ENCODE measurements around the gene ROBO4. TPM values are rescaled to one million over a fixed set of nuclear protein-coding genes. Genes with fewer than 3 reads are reported as not detected.

The ROBO4 gene
- total RNA-seq (2014; rRNA removed) = 23.4 and 26.9 TPM in 2 replicates
- 13.4 TPM for polyA plus RNA-seq (2012)

DNA sequence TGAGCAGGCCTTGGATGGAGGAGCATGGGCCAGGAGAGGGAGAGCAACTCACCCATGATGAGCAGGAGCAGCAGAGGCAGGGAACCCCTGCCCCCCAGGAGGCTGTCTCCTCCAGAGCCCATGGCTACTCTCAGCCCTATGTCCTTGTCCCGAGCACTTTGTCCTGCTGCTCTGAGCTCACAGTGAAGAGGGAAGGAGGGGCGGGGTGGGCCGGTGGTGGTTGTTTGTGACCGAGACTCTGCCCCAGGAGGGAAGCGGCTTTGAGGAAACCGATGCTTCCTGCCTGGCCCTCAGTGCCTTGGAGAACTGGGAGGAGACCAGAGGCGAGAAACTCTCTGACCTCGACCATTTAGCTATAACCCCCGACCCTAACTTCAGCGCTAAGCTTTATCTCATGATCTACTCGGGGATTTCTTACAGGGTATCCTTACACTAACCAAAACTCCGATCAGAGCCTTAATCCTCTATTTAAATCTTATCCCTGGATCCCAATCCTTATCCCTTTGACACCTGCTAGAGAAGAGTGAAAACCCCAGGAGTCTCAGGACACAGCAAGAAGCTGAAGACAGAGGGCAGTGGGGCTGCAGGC lies at the start of gene ROBO4:
TSS of gene ROBO4 (minus strand) at position 192 of the 589 bp plus-strand sequence. CDS start at position 122, 70 bp downstream.
- peak; percentile 30 for DNase-seq (ENCODE audit: low read depth)

DNA sequence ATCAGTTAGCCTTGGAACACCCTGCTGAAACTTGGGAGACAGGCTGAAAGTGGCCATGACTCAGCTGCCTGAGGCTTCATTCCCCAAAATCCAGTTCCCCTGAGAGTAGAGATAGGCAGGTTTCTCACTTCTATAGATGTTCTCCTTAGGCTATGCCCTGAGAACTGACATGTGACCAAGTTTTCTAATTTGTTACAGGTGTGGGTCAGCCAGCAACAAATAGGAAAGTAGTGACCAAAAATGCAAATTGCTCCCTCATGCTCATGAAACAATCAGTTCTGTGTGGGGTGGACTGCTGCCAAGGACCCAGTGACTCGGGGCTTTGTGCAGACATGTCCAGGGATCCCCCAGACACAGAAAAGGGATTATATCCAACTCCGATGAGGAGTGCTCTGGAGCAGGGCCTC lies 49.1 kb upstream of the ROBO4 start:
- peak; percentile 37 for DNase-seq (ENCODE audit: low read depth)

DNA sequence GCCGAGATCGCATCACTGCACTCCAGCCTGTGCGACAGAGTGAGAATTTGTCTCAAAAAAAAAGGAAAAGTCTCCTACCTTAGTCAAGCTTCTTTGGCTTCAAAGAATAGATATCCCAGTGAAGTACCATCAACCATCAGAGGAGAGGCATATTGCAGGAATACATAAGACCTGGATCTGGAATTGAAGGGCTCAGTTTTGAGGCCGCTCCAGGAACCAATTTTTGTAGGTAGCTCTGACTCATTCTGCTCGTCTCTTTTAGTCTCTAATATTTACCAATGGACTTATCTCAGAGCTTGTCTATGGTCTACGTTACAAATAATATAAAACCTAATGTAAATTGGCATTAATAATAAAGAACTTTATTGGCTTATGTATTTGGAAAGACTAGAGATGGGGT lies 48.2 kb upstream of the ROBO4 start:
- no peak for DNase-seq (ENCODE audit: low read depth)

DNA sequence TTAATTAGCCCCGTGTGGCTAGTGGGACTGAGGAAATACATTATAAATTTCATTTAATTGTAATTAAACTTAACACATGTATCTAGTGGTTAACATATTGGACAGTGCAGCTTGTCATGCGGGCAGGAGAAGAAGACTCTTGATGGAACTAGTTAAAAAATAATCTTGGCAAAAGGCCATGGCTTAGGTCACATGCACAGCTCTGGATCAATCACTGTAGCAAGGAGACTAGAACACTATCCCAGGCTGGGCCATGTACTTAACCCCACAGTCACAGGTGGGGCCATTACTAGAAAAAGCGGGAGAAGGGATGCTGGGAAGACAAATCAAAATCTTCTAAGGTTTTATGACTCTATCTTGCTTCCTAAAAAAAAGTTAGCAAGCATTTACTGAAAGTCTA lies 46.9 kb upstream of the ROBO4 start:
- no peak for DNase-seq (ENCODE audit: low read depth)

DNA sequence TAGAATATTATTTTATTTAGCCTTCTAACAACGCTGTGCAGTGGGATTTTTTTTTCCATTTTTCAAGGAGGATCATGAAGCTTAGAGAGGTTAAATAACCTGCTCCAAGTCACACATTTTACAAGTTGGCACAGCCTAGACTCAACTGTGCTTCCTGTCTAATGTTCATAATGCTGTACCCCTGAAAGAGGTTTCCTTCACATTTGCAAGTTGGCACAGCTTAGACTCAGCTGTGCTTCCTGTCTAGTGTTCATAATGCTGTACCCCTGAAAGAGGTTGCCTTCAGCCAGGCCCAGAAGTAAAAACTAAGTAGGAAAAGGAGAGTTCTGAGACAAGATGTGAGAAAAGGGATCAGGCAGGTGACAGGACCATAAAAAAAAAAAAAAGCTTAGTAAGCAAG lies 46.1 kb upstream of the ROBO4 start:
- no peak for DNase-seq (ENCODE audit: low read depth)

DNA sequence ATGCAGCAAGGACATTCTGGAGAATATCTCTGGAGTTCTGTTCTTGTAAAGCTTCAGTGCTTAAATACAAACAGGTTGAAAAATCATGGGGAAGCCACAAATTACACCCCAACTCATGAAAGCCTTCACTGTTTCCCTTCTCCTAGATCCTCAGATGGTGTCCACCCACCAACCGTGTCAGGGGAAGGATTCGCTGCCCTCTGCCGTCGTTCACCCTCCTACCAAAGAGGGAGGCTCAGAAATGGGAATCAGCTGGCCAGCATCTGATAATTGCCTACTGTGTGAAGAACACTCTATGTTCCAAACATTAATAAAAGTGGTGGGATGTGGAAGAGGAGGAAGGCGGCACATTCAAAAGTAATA lies 45.6 kb upstream of the ROBO4 start:
- no peak for DNase-seq (ENCODE audit: low read depth)

DNA sequence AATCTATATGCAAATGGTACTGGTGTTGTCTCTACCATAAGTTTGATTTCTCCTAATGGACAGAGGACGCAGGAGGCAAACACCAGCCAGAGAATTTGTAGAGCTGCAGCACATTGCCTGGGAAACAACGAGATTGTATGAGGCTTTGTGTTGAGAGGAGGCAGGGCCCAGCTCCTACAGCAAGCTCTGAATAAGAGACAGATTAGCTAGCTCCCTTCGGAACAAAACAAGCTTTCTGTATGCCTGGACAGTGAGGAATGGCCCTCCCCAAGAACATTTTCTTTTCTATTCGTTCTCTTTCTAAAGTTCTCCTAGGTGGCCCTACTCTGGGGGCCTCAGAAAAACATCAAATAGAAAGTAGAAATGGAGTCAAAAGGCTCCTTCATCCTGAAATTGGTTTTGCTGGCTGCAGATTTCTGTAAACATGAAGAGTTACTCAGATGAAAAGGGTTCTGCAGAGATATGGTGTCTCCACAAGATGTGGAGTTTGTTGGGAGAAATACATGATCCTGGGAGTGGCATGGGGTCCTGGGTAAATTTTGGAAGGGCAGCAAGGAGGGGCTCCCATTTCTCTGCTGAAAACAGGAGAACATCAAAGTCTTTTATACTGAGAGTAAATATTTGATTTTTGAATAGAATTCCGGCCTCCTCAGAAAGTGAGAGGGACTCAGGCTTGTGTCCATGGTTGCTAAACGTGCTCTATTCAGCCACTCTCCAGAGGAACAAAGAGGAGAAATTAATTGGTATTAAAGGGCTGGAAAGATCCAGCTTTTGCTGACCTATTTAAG lies 45.0 kb upstream of the ROBO4 start:
- DNase-seq (ENCODE audit: low read depth) = no peak

DNA sequence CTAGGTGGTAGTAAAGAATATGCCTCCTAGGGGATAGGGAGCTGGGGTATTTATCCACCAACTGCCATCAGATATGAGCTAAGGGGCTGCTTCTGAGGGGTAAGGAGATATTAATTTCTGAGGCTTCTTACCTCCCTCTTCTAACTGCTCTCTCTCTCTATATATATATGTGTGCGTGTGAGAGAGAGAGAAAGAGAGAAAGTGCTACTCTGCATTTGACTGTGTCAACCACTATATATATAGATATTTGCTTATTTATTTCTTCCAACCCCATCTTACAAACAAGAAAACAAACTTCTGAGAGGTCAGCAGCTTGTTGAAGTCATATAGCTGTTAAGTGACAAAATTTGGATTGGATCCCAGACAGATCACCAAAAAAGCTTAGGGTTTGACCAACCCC lies 44.0 kb upstream of the ROBO4 start:
- no peak for DNase-seq (ENCODE audit: low read depth)

DNA sequence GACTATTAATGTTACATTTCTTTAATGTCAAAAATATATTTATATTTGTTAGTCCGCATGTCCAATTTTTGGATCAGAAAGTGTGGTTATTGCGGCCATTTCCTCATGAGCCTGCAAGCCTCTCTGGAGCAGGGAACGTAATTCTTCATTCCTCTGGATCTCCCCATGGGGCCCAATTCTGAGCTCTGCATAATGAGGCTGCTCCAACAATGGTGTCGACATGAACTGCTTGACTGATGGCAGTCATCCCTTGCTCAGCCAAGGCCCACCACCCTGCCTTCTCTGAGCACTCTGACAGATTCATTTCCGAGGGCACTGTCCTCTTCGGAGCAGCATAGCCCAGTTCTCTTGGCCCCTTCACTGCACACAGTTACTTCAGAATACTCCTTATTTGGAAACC lies 41.3 kb upstream of the ROBO4 start:
- no peak for DNase-seq (ENCODE audit: low read depth)

DNA sequence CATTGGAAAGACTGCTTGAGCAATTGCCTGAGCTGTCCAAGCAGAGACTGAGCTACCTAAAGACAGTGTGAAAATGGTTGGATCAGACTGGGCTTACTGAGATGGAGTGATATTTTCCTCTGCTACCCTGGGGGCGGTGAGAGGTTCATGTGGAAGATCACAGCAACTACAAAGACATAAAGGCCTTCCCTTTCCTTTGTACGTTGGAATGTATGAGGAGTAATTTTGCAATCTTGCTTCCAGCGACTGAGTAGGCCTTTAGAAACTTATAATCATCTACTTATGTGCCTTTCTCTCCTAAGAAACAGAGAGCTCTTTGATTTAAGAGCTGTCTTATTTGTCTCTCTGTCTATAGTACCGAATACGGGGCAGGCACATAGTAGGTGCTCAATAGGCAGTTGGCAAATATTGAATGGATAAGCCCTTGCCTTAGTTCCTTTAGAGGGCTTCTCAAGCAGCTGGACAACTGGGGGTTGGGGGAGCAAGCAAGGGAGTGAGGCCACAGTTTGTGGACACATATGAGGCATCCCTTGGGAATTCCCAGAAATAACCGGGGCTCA lies 40.6 kb upstream of the ROBO4 start:
- DNase-seq (ENCODE audit: low read depth) = no peak

DNA sequence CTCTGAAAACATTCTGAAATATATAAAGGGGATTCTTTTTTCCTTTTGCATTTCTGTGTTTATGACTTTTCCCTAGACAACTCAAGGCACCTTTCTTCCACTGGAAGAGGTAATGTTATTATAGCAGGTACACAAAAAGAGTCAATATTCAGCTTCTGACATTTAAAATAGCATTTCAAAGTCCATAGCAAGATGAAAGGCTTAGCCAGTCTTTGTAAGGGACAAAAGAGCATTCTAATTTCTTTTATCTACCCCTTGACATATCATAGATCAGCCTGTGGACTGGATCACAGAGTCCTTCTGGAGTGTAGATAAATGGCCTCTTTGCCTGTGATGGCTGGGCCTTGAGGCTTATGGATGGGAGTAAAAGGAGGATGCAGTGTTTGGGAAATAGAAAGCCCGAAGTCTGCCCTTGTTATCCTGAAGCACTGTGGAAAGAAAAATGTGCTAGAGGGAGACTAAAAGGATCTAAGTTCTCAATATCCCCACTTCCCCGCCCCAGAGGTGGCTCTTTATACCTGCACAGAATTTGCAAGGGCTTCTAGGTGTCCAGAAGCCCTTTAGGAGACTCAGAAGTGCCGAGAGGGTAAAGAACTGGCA lies 39.8 kb upstream of the ROBO4 start:
- no peak for DNase-seq (ENCODE audit: low read depth)

DNA sequence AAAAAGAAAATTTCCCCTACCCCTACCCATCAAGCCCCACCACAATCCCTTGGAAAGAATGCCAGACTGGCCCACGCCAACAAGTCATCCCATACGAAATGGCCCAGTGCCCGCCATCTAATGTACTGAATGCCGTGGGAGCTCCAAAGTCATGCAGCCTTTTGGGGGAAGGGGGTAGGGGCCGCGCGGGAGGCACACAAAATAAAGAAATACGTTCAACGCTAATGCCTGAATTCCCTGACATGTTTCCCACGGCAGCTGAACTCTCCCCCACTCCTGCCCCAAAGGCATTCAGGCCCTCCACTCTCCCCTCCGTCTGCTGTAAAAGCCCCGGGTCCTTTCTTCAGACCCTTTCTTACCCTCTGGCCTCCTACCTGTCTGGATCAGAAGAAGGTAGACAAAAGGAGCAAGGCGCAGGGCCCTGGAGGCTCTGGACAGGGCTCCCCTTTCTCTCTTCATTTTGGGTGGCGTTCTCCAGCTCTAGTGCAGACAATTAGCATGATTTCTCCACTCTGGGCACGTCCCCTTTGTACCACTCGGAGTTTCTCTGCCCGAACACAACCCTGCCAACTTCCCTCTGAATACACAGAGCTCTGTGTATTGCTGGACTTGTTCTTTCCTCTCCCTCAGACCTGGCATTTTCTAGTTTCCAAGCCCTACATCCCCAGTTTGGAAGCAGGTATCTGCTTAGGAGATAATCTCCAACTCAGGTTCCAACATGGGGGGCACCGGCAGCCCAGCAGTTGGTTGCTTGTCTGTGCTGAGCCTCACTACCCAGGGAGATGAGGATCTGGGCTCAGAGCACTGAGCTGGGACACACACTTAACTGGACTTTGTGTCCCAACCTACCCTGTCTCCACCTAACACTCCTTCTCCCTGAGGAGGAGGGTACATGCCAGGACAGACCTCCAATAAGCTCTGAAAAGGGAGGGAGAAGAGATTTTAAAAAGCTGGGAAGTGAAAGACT lies 38.2 kb upstream of the ROBO4 start, which contains the start of gene HEPACAM:
TSS of gene HEPACAM (minus strand) at position 500 of the 967 bp plus-strand sequence. CDS start at position 459, 41 bp downstream.
- DNase-seq (ENCODE audit: low read depth) = no peak

DNA sequence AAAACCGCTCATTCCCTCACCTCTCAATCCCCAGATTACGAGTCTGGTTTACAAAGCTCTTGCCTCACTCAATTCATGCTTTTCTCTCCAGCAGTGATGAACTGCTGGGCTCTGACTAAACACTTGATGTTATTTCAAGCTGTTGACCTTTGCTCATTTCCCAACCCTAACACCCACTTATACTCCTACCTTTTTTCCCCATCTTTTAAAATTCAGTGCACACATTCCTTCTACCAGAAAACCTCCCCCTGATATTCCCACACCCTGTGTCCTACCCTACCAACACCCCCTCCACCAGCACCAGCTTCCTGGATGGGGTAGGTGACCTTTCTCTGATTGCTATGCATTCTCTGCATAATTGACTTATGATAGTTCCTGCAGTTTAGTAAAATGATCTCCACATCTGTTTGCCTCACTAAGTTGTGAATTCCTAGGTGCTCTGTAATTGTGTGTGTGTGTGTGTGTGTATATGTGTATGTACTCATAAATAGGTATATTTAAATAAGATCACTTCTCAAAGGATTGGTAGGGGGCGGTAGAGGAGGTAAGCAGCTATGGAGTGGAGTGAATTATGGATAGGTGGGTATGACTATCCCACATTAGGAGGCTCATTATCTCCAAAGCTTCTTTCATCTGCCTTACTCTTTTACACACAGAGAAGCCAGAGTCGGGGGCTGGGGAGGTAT lies 37.3 kb upstream of the ROBO4 start:
- DNase-seq (ENCODE audit: low read depth) = peak; percentile 81

DNA sequence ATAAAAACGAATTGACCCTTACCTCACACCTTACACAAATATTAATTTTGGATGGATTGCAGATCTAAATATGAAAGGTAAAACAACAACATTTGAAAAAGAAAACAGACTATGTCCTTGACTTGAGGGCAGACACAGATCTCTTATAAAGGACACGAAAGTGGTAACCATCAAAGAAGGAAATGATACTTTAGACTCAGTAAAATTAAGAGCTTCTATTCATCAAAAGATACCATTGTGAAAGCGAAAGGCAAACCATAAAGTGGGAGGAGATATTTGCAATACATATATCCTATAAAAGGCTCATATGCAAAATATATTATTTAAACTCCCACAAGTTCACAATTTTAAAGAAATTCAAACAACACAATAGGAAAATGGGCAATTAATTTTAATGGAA lies 33.1 kb upstream of the ROBO4 start:
- DNase-seq (ENCODE audit: low read depth) = no peak

DNA sequence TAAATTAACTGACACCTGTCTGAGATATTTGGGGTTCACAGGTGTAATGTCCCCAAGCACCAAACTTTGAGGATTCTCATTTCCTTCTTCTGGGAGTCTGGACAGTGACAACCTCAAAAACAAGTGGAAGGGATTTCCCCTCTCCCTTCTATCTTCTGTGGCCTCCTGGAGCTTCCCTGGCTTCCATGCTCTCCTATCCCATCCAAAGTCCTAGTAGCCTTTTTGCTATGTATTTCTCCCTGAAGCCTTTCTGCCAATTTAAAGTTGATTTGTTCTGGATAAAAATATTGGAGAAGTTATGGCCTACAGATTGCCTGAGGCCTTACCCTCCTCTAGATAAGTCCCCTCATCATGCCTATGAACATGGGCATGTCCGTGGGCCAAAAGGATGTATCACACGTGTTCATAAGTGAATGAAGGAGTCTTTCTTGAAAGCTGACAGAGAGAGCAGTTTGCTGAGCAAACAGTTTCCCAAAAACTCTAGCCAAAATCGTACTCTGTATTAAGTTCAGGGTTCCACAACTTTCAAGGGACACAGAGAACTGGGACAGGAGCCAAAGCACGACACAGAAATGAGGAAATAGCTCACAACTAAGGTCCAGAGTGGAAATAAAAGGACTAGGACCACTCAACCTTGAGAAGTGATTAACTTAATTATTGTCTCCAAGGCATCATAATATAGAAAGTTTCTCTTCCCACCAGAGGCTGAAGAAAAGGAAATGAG lies 31.4 kb upstream of the ROBO4 start:
- no peak for DNase-seq (ENCODE audit: low read depth)

DNA sequence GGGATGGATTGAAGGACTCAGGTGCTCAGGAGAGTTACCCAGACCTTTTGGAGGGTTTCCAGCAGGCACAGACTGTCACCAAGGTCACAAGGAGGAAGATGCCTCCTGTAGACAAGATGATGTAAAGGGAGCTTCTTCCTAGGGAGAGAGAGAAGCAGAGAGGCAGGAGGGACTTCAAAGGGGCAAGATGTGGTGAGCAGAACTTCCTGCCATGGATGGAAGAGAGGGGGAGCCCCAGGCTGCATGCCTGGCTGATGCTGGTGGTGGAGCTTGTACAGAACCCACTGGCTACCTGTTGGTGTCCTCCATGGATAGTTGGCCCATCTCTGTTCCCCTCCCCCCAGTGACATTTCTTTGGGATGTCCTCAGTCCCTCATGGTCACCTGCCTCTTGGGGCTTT lies 25.6 kb upstream of the ROBO4 start:
- DNase-seq (ENCODE audit: low read depth) = no peak

DNA sequence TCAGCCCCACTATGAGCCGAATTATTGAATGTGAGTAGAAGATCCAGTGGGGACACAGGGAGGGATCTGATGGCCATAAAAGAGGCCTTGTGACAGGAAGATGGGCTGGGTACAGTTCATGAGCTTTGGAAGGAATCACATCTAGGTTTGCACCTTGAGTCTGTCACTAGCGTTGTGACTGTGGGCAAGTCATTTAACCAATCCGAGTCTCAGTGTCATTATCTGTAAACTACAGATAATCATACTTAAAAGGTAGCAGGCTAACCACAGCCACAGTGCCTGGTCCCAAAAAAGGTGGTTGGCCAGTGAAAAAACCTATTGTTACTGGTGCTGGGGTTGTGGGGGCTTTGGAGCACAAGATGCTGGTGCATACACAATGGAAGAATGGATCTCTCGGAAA lies 25.2 kb upstream of the ROBO4 start:
- no peak for DNase-seq (ENCODE audit: low read depth)

DNA sequence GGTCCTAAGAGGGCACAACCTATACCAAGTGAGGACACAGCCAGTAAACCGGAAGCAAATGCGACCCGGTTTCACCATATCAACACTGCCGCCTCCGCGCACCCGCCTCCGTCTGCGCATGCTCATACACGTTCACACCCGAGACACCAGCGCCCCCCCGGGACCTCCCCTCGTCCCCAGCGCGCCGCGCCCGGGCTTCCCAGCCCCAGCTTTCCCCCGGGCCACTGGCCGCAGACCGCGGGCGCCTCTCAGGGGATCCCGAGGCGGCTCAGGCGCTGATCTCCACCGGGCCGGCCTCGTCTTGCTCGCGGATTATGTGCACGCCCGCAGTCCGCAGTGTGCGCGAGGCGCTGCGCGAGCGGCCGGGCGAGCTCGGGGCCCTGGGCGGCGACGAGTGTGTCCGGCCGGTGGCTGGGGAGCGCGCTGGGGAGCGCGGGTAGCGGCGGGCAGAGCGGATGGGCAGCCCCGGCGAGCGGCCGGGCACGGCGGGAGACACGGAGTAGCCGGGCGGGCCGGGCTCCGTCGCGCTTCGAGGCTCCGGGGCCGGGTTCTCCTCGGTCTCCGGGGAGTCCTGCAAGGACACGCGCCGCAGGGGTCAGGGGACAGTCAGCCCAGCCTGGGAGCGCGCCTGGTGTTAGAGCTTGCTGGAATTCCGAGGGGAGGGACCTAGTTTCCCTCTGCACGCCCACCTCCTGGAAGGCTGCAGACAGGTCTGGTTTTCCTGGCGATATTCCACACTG lies 23.4 kb upstream of the ROBO4 start:
- DNase-seq (ENCODE audit: low read depth) = peak; percentile 37

DNA sequence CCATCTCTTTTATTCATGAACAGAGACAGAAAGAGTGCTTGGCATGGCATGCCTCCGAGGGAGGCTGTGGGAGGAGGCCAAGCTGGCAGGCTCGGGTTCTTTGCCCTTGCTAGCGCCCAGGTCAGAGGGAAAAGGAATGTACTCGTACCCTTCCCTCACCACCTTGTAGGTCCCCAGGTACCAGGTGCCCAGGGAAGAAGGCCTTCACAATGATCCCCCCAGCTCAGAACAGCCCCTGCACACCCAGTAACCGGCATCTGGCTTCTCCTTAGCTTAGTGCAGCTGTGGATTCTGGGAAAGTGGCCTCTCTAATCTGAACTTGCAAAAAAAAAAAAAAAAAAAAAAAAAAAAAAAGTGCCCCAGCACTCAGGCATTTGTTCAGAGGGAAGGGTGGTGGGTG lies 22.7 kb upstream of the ROBO4 start:
- no peak for DNase-seq (ENCODE audit: low read depth)

Measured in LHCN-M2 (cell line).